Measurements from ENCODE around the gene RPL28. TPM values are rescaled to one million over a fixed set of nuclear protein-coding genes. Genes with fewer than 3 reads are reported as not detected.

The RPL28 gene
- total and polyA plus RNA-seq, 2 of the 4 experiments (the other 2 are of a cell fraction), result 386 to 1,693 TPM

- no peak overlapping the region for H3K9ac ChIP-seq (ENCODE audit: low read depth, low read length)
- H3K27ac ChIP-seq (ENCODE audit: insufficient read depth, low read length), result no peak overlapping the region
- no peak overlapping the region for H2BK15ac ChIP-seq (ENCODE audit: low read depth, low read length)
- no peak overlapping the region for H2BK20ac ChIP-seq (ENCODE audit: low read depth, low read length)
- no peak overlapping the region for H4K8ac ChIP-seq (ENCODE audit: low read depth in 2 of 2, low read length in 2 of 2)
- H2AK5ac ChIP-seq (ENCODE audit: low read depth, low read length), result no peak overlapping the region
- H4K5ac ChIP-seq (ENCODE audit: low read depth, low read length), result no peak overlapping the region
- no peaks in the 10 kb centered on the region for H3K9me3 ChIP-seq (ENCODE audit: control insufficient read depth, insufficient read depth, low read length)
- H2BK120ac ChIP-seq (ENCODE audit: low read depth, low read length), result no peak overlapping the region
- H3K18ac ChIP-seq (ENCODE audit: low read depth, low read length), result no peak overlapping the region
- H3K4me3 ChIP-seq (ENCODE audit: insufficient read depth, low read depth, low read length), result no peak overlapping the region
- POLR2A ChIA-PET (ENCODE audit: unreplicated experiment), result no interaction called here
- CTCF ChIA-PET, result no interaction called here
- intact Hi-C loops (cut with micrococcal nuclease), result no loop called here
- H4K91ac ChIP-seq (ENCODE audit: insufficient read depth, low read depth, low read length), result no peak overlapping the region
- no peaks in the 10 kb centered on the region; the same call in 1 of the 2 replicates for H3K9me1 ChIP-seq (ENCODE audit: insufficient read depth, low read length)
- ATAC-seq (ENCODE audit: low read depth), result no peak
- 0% methylated on average over 9 of the region's 72 CpGs; no CpG with 5 or more reads in 1 of the 2 experiments for WGBS, 2 experiments (ENCODE audit: extremely low coverage in 2 of 2, insufficient read length in 1 of 2)
- H2BK5ac ChIP-seq (ENCODE audit: low read depth, low read length, poor library complexity, severe bottlenecking), result no peak overlapping the region
- no TSS peak for BruUV-seq (replicated peaks)
- H2AK9ac ChIP-seq (replicated peaks; ENCODE audit: low read depth, low read length, poor library complexity), result no peak overlapping the region
- H3K23ac ChIP-seq (ENCODE audit: low read depth, low read length), result no peak overlapping the region
- DNase-seq, result no peak
- H3K4ac ChIP-seq (ENCODE audit: low read depth, low read length), result no peak overlapping the region
- H3K4me2 ChIP-seq (ENCODE audit: low read depth, low read length), result no peak overlapping the region
- peaks cover 1% of the 10 kb centered on the region; the same call in 1 of the 2 replicates for H4K20me1 ChIP-seq (ENCODE audit: insufficient read depth, low read length)
- H3K79me1 ChIP-seq (ENCODE audit: low read depth in 1 of 2, low read length in 2 of 2), result no peaks in the 10 kb centered on the region
- in situ Hi-C loops (cut with MboI; ENCODE audit: low sequenced_read_pairs), result no loop called here
- no peaks in the 10 kb centered on the region for H3K36me3 ChIP-seq (ENCODE audit: control insufficient read depth, insufficient read depth, low read length)
- H3K14ac ChIP-seq (replicated peaks; ENCODE audit: low read depth, low read length), result no peak overlapping the region
- TF ChIP-seq USF2 (IDR thresholded peaks at IDR 0.05; ENCODE audit: low read depth, low read length) (no peak), CHD1 (IDR thresholded peaks at IDR 0.05; ENCODE audit: low read depth, low read length) (no peak), BHLHE40 (IDR thresholded peaks at IDR 0.05; ENCODE audit: low read depth, low read length) (no peak), MAFK (IDR thresholded peaks at IDR 0.05; ENCODE audit: low read depth, low read length) (no peak), RFX5 (IDR thresholded peaks at IDR 0.05; ENCODE audit: low read depth, low read length) (no peak)
- H3K27me3 ChIP-seq (ENCODE audit: control insufficient read depth, insufficient read depth, low read length), result peaks cover 71% of the 10 kb centered on the region
- H3K4me1 ChIP-seq (ENCODE audit: control insufficient read depth, insufficient read depth, low read length), result no peaks in the 10 kb centered on the region
- dilution Hi-C loops (cut with HindIII; ENCODE audit: low sequenced_read_pairs, unreplicated experiment), result no loop called here
- H3K56ac ChIP-seq (ENCODE audit: extremely low read depth, insufficient read depth, low read length), result no peak overlapping the region
- H2AFZ ChIP-seq (replicated peaks; ENCODE audit: low read length, poor library complexity), result no peak overlapping the region
Measured at GRCh38 chr19:55442372-55442961, 56.7 kb downstream of the RPL28 start.

Data from IMR-90 (cell line).